ENCODE results near the gene SMARCA2.

- no peak for TF ChIP-seq ZZZ3 (IDR thresholded peaks at IDR 0.05; ENCODE audit: control insufficient read depth, insufficient read length, low read depth)
- TF ChIP-seq JUND (IDR thresholded peaks at IDR 0.05; ENCODE audit: low read depth, low read length), result no peak
- no peak for TF ChIP-seq FOXM1 (IDR thresholded peaks at IDR 0.05; ENCODE audit: low read depth, low read length)
- TF ChIP-seq SMC3 (IDR thresholded peaks at IDR 0.05; ENCODE audit: borderline replicate concordance, low read length), result no peak
- TF ChIP-seq POLR2A (IDR thresholded peaks at IDR 0.05; ENCODE audit: low read depth, low read length), result no peak
- TF ChIP-seq, protein P1, sequence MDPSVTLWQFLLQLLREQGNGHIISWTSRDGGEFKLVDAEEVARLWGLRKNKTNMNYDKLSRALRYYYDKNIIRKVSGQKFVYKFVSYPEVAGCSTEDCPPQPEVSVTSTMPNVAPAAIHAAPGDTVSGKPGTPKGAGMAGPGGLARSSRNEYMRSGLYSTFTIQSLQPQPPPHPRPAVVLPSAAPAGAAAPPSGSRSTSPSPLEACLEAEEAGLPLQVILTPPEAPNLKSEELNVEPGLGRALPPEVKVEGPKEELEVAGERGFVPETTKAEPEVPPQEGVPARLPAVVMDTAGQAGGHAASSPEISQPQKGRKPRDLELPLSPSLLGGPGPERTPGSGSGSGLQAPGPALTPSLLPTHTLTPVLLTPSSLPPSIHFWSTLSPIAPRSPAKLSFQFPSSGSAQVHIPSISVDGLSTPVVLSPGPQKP (IDR thresholded peaks at IDR 0.05; ENCODE audit: low read depth, low read length), result no peak
Observed at GRCh38 chr9:2096376-2096970, 81.3 kb downstream of the SMARCA2 start.

Data from GM12878 (cell line).